Activated CD4-positive, alpha-beta T cell treated with anti-CD3 and anti-CD28 coated beads, Interleukin-2, Interleukin-4, amounts not matched to agents 100 ng/mL and 50 ng/mL, durations not matched to agents 16 hours and 8 hours (primary cell): ENCODE measurements around the gene RGS17.
"Not testable (repeated sequence)": the region's sequence is repeated elsewhere in the genome, so short reads cannot be mapped to it uniquely, and the experiment has no call there.

Experiments used
- DNase-seq: peaks from one replicate; pipeline ENCODE4 v3.0.0-alpha.2; 2020; ENCODE audit warnings: low spot score

The RGS17 gene

GRCh38 chr6:152984513-152984872, 146.6 kb downstream of the RGS17 start:
- no peak for DNase-seq

DNA sequence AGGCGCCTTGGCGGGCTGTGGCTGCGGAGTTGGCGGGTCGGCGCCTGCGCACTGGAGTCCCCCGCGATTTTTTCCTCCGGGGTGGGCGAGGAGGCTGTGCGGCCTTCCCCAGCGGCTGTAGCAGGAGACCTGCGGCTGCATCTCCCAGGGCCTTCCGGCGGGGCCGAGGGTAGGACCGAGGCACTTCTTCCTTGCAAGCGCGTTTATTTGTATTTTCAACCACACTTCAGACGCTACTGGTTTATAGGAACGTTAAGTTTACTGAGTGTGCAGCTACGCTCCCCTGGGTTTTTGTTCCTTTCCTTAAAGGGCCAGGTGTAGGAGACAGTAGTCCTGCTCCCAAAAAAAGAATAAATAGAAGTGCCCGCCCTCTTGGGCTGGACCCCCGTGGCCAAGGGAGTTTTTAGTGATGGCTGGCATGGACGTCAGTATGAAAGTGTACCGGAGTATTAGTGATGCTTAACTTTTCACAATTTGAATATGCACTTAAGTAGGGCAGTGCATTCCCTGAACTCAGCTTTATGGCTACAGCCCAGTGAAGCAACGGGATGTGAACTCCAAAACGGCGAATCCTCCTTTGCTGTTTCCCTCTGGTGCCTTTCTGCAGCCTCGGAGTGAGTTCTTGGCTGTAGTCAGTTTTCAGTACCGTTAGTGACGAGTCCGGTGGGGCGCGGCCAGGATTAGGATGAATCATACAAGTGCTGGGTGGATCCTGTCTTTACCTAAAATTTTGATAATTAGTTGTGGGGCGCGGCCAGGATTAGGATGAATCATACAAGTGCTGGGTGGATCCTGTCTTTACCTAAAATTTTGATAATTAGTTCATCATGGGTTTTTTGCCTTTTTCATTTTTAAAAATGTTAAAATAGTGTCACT, 147.2 kb downstream of the RGS17 start:
- peak; percentile 96 for DNase-seq

DNA sequence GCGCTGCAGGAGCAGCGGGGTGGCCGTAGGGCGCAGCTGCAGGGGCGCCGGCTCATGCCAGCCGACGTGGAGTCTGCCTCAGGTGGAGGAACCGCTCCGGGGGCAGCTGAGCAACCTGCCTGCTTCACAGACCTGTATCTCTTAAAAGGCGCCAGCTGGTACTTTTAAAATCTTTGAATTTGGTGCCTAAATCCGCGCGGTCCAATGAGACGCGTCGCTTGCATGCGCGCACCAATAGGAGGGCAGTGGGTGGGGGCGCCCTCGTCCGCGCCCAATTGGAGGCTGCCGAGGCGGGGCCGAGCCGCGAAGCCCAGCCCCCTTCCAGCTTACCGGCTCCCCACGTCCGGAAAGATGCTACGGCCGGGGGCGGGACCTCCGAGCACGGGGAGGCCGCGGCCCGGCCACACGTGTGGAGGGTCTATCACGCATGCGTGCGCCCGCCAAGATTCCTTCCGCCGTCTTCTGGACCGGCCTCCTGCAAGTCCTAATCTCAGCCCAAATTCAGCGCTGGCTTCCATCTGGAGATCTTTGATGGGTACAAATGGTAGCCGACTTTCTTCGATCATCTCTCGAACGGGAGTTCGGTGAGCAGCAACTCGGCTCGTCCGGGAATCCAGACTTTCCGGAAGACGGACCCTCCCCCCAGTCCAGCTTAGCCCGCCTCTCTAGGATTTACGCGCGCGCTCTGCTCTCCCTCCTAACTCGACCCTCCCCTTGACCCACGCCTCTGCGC, 148.0 kb downstream of the RGS17 start, which contains the start of gene FBXO5:
Gene FBXO5 (minus strand): TSS at position 138 of the 733 bp plus-strand sequence. CDS start 82 bp downstream, at position 56.
- peak; percentile 97 for DNase-seq

GRCh38 chr6:152981989-152982903, 148.8 kb downstream of the RGS17 start:
- no peak for DNase-seq

DNA sequence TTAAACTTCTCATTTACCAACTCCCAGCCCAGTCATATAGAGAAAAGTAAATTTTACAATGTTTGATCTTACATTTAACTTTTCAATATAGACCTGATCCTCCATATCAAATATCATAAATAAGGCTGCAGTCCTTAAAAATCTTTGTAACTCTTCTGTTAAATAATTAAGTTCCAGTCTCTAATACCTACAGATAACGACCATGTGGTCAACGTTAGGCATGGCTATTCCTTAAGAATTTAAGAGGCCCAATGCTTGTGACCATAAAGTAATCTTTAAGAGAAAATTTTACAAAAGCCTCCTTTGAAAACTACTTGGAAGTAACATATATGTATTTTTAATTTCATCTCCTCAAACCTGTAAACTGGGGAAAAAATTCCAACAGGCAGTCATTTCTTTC, 149.9 kb downstream of the RGS17 start:
- DNase-seq, result no peak

DNA sequence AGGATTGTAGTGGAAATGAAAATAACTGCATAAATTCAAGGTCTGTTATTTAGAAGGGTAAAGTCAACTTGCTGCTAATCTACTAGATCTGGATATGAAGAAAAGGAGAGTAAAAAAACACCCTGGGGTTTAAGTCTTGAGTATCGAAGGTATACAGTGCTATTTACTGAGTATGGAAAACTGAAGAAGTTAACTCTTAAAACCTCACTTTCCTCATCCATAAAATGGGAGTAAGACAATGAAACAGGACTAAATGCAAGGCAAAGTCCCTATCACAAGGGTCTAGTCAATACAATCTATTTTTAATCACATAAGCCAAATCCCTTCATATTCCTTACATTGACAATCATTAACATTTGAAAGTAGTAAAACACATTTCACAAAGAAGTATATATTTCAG, 150.4 kb downstream of the RGS17 start:
- no peak for DNase-seq

GRCh38 chr6:152979116-152979515, 152.0 kb downstream of the RGS17 start:
- no peak for DNase-seq

DNA sequence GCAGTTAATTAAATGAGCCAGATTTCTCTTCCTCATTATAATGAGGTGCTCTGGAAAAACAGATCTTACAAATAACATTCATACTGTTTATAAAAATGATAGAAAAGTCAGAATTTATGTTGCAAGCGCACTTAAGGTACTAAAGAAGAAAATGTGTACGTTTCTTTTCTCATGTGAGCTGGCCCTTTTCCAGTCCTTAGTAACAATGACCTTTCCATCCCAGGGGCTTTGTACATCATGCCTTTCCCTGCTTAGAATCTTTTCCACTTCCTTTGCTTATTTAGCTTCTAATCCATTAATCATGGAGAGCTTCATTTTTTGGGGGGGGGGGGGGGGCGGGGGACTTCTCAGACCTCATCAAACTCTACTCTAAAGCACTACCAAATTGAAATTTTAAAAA, 153.0 kb downstream of the RGS17 start:
- DNase-seq, result no peak

GRCh38 chr6:152977556-152977955, 153.5 kb downstream of the RGS17 start:
- no peak for DNase-seq

GRCh38 chr6:152976749-152977148, 154.3 kb downstream of the RGS17 start:
- no peak for DNase-seq

- DNase-seq, result peak; percentile 28
These were observed 155.7 kb downstream of the RGS17 start for GRCh38 chr6:152975204-152975915.

GRCh38 chr6:152973916-152974315, 157.2 kb downstream of the RGS17 start:
- DNase-seq, result peak; percentile 25

DNA sequence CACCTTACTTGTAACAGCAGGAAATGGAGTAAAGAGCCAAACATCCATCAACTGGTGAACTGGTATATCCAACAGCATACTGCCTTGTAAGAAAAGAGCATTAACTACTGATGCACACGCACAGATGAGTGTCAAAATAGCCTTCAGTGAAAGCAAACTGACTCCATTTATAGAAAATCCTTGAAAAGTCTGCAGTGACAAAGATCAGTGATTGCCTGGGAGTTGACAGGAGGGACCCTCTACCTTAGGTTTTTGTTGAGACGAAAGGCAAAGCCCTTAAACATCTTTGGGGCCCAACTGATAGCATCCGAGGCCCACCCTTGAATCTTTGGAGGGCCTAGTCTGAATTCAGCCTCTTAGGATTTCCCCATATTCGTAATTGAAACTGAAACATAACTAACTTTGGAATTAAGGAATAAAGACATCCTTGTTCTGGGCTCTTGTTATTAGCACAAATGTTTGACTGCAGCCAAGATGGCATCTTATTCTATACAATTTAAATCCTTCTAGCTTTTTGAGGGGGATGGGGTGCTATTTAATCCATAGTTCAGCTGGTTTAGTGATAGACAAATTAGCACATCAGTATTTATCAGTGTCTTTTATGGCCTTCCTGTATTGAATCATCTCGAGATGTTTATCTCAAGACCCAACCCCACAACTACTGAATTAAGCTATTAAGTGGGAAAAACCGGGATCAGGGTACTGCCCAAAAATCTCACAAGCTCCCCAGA, 161.2 kb downstream of the RGS17 start:
- no peak for DNase-seq

DNA sequence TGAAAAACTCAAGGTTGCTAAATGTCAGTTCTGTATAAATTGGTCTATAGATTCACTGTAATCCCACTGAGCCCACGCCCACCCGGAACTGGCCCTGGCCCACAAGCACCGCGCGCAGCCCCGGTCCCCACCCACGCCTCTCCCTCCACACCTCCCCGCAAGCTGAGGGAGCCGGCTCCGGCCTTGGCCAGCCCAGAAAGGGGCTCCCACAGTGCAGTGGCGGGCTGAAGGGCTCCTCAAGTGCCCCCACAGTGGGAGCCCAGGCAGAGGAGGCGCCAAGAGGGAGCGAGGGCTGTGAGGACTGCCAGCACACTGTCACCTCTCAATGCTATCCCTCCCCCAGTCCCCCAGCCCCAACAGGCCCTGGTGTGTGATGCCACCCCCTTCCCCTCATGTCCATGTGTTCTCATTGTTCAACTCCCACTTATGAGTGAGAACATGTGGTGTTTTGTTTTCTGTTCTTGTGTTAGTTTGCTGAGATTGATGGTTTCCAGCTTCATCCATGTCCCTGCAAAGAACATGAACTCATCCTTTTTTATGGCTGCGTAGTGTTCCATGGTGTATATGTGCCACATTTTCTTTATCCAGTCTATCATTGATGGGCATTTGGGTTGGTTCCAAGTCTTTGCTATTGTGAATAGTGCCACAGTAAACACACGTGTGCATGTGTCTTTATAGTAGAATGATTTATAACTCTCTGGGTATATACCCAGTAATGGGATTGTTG, 164.8 kb downstream of the RGS17 start:
- not testable (repeated sequence) for DNase-seq

GRCh38 chr6:152959333-152959732, 171.7 kb downstream of the RGS17 start:
- DNase-seq, result no peak

DNA sequence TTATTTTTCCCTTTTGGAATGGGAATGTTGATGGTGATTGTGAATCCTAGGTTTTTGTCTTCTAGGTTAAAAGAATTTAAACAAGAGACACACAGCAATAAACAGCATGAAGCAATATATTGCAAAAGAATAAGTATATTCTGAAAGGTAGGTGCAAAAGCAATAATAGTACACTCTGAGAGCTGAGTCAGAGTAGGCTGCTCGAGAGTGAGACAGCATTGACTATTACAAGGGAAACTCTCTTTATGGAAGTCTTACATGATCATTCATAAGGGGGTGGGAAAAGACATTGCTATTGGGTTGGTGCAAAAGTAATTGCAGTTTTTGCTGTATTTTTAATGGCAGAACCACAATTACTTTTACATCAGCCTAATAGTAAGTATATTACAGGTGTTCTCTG, 173.3 kb downstream of the RGS17 start:
- no peak for DNase-seq
